Measurements from ENCODE around the gene CAMKMT. TPM values are rescaled to one million over a fixed set of nuclear protein-coding genes. Genes with fewer than 3 reads are reported as not detected.

Gene CAMKMT
- total and polyA plus RNA-seq, 2 experiments from 2014 or later: 26.5 to 29.5 TPM

DNA sequence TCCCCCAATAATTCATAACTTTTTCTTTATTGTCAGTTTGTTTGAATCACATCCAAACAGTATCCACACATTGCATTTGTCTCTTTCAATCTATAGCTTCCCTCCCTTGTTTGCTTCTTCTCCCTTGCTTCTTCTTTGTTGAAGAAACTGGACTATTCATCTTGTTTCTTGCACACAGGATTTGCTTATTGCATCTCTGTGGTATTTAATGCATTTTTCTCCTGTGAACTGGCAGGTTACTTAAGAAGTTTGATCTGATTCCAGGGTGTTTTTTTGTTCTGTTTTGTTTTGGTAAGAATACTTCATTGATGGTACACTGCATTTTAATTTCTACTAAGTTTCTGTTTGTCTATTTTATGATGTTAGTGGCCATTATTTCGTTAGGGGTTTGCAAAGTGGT lies 166.8 kb downstream of the CAMKMT start:
- Mint-ChIP-seq H3K36me3 (ENCODE audit: low read depth) (peaks cover 3% of the 10 kb centered on the region; the same call in 1 of the 3 replicates), H3K4me3 (no peak overlapping the region), H3K4me1 (no peaks in the 10 kb centered on the region), H3K27me3 (ENCODE audit: insufficient read depth, low read depth, poor library complexity) (no peaks in the 10 kb centered on the region), H3K27ac (no peak overlapping the region), H3K9me3 (peaks cover 3% of the 10 kb centered on the region)
- Histone ChIP-seq H3K4me2 (no peak overlapping the region), H3K4me3 (no peak overlapping the region), H2AFZ (no peak overlapping the region), H3K4me1 (ENCODE audit: insufficient read depth) (no peaks in the 10 kb centered on the region), H3K9me2 (ENCODE audit: insufficient read depth) (no peaks in the 10 kb centered on the region), H4K20me1 (replicated peaks; ENCODE audit: insufficient read depth) (no peaks in the 10 kb centered on the region), H3F3A (replicated peaks; ENCODE audit: low read depth) (no peaks in the 10 kb centered on the region), H3K27ac (ENCODE audit: low read depth) (no peak overlapping the region), H3K27me3 (ENCODE audit: insufficient read depth) (no peaks in the 10 kb centered on the region), H3K79me2 (replicated peaks; ENCODE audit: insufficient read depth) (no peaks in the 10 kb centered on the region), H3K36me3 (ENCODE audit: insufficient read depth) (no peaks in the 10 kb centered on the region)
- no peak for ATAC-seq
- TF ChIP-seq, protein P1, sequence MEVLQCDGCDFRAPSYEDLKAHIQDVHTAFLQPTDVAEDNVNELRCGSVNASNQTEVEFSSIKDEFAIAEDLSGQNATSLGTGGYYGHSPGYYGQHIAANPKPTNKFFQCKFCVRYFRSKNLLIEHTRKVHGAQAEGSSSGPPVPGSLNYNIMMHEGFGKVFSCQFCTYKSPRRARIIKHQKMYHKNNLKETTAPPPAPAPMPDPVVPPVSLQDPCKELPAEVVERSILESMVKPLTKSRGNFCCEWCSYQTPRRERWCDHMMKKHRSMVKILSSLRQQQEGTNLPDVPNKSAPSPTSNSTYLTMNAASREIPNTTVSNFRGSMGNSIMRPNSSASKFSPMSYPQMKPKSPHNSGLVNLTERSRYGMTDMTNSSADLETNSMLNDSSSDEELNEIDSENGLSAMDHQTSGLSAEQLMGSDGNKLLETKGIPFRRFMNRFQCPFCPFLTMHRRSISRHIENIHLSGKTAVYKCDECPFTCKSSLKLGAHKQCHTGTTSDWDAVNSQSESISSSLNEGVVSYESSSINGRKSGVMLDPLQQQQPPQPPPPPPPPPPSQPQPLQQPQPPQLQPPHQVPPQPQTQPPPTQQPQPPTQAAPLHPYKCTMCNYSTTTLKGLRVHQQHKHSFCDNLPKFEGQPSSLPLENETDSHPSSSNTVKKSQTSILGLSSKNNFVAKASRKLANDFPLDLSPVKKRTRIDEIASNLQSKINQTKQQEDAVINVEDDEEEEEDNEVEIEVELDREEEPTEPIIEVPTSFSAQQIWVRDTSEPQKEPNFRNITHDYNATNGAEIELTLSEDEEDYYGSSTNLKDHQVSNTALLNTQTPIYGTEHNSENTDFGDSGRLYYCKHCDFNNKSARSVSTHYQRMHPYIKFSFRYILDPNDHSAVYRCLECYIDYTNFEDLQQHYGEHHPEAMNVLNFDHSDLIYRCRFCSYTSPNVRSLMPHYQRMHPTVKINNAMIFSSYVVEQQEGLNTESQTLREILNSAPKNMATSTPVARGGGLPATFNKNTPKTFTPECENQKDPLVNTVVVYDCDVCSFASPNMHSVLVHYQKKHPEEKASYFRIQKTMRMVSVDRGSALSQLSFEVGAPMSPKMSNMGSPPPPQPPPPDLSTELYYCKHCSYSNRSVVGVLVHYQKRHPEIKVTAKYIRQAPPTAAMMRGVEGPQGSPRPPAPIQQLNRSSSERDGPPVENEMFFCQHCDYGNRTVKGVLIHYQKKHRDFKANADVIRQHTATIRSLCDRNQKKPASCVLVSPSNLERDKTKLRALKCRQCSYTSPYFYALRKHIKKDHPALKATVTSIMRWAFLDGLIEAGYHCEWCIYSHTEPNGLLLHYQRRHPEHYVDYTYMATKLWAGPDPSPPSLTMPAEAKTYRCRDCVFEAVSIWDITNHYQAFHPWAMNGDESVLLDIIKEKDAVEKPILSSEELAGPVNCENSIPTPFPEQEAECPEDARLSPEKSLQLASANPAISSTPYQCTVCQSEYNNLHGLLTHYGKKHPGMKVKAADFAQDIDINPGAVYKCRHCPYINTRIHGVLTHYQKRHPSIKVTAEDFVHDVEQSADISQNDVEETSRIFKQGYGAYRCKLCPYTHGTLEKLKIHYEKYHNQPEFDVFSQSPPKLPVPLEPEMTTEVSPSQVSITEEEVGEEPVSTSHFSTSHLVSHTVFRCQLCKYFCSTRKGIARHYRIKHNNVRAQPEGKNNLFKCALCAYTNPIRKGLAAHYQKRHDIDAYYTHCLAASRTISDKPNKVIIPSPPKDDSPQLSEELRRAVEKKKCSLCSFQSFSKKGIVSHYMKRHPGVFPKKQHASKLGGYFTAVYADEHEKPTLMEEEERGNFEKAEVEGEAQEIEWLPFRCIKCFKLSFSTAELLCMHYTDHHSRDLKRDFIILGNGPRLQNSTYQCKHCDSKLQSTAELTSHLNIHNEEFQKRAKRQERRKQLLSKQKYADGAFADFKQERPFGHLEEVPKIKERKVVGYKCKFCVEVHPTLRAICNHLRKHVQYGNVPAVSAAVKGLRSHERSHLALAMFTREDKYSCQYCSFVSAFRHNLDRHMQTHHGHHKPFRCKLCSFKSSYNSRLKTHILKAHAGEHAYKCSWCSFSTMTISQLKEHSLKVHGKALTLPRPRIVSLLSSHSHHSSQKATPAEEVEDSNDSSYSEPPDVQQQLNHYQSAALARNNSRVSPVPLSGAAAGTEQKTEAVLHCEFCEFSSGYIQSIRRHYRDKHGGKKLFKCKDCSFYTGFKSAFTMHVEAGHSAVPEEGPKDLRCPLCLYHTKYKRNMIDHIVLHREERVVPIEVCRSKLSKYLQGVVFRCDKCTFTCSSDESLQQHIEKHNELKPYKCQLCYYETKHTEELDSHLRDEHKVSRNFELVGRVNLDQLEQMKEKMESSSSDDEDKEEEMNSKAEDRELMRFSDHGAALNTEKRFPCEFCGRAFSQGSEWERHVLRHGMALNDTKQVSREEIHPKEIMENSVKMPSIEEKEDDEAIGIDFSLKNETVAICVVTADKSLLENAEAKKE (CRISPR knock-in tag; IDR thresholded peaks at IDR 0.05): no peak
- no peak for TF ChIP-seq NANOG (IDR thresholded peaks at IDR 0.05; ENCODE audit: borderline replicate concordance)
- no peak for TF ChIP-seq ZNF331 (CRISPR knock-in tag; IDR thresholded peaks at IDR 0.05; ENCODE audit: low read depth)
- no peak for DNase-seq (ENCODE audit: low spot score)

DNA sequence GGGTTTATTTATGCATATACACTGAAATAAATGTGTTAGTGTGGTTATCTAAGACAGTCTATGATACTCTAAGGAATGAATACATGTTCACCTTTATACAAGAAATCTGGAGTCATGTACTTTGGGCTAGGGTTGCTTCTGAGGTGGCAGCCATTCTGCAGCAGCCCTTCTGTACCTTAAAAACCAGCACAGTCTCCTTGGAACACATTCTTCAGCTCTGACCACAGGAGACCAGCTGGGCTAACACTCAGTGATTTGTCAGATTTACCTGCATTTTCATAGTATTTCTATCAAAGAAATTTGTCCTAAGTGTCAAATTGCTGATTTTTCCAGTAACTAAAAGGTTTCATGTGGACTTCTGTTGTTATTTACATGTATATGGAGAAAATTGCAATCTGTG lies 167.7 kb downstream of the CAMKMT start:
- Mint-ChIP-seq H3K4me3 (no peak overlapping the region), H3K4me1 (no peaks in the 10 kb centered on the region), H3K36me3 (ENCODE audit: low read depth) (peaks cover under 1% of the 10 kb centered on the region; the same call in 1 of the 3 replicates), H3K27me3 (ENCODE audit: insufficient read depth, low read depth, poor library complexity) (no peaks in the 10 kb centered on the region), H3K27ac (no peak overlapping the region), H3K9me3 (peaks cover 1% of the 10 kb centered on the region)
- H3F3A ChIP-seq (replicated peaks; ENCODE audit: low read depth): no peaks in the 10 kb centered on the region
- H2AFZ ChIP-seq: no peak overlapping the region
- DNase-seq (ENCODE audit: low spot score) (no peak), ATAC-seq (peak; percentile 43; the same call in 1 of the 3 replicates)
- H3K79me2 ChIP-seq (replicated peaks; ENCODE audit: insufficient read depth): no peaks in the 10 kb centered on the region
- TF ChIP-seq ZNF331 (CRISPR knock-in tag; IDR thresholded peaks at IDR 0.05; ENCODE audit: low read depth): no peak
- H3K4me3 ChIP-seq: no peak overlapping the region
- H3K27me3 ChIP-seq (ENCODE audit: insufficient read depth): no peaks in the 10 kb centered on the region
- no peaks in the 10 kb centered on the region for H3K36me3 ChIP-seq (ENCODE audit: insufficient read depth)
- H3K4me1 ChIP-seq (ENCODE audit: insufficient read depth): no peaks in the 10 kb centered on the region
- H3K4me2 ChIP-seq: no peak overlapping the region
- H3K27ac ChIP-seq (ENCODE audit: low read depth): no peak overlapping the region
- H4K20me1 ChIP-seq (replicated peaks; ENCODE audit: insufficient read depth): no peaks in the 10 kb centered on the region
- H3K9me2 ChIP-seq (ENCODE audit: insufficient read depth): no peaks in the 10 kb centered on the region

Measured in GM23338 (cell line).